HG03378 (cell line): ENCODE measurements around the gene CCDC117.
"Not testable (repeated sequence)": the region's sequence is repeated elsewhere in the genome, so short reads cannot be mapped to it uniquely, and the experiment has no call there.

Experiments used
- ATAC-seq: cut with Tn5 transposase; IDR thresholded peaks from one replicate; pipeline ENCODE4 v1.9.1; 2021; ENCODE audit warnings: mild to moderate bottlenecking, moderate library complexity; ENCODE audit not compliant: unreplicated experiment

Gene CCDC117

DNA sequence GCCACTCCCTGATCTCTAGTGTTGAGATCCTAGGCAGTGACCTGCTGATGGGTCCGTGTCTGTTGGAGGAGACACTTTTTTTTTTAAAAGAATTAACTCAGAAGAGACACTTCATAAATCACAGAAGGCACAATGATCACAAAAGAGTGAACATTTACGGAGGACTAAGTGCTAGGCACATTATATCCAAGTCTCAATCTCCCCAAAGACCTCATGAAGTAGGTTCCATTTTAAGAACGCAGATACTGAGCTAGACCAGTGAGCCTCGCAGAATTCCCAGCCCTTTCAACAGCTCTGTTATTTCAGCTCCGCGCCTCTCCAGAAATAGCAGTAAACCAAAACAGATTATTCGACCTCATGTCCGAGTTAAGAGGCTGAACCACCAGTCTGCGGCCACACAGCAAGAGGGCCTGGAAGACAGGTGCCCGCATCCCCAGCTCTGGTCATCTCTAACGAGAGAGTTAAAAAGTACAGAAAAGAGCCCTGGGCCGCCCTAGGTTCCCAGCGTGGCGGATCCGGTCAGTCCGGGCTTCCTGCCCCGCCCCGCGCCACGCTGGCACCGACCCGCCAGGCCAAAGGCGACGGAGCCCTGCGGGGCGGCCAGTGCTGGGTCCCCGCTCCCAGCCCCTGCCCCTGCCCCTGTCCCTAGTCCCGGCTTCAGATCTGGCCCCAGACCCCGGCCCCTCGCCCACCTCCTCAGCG, 27.3 kb downstream of the CCDC117 start:
- peak; percentile 4 for ATAC-seq

GRCh38 chr22:28800308-28801041, 28.0 kb downstream of the CCDC117 start, which contains the start of gene XBP1:
TSS of gene XBP1 (minus strand) at chr22:28800569.
- peak; percentile 40 for ATAC-seq

DNA sequence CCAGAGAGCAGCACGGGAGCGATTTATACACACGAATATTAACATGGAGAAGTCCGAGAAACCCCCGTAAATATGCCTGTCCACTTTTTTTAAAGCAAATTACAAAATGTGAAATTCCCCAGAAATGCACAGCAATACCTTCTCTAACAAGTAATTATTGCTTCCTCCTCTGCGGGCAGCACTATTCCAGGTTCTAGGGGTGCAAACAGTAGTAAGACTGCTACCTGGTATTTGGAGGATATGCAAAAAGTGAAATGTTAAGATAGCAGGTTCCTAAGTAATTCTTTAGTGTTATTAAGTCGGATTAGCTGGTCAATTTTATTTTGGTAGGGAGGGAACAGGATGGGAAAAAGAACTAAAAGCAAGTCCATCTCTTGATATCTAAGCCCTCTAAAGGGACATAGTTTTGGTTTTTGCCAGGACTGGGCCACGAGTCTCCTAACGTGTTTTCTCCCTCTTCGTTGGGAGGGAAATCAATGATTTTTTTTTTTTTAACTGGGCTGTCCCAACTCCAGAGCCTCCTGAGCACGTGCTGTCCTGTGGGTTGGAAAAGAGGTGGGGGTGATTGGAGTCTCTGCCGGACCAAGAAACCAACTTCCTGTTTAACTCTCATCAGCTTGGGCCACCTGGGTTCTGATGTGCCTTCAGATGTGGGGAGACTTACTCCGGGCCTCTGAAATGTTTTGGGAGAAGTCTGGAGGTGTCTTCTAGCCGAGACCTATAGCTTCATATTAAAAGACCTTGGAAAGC, 29.5 kb downstream of the CCDC117 start:
- ATAC-seq, result no peak

GRCh38 chr22:28802595-28803123, 30.2 kb downstream of the CCDC117 start:
- no peak for ATAC-seq

- ATAC-seq, result not testable (repeated sequence)
Observed at GRCh38 chr22:28805426-28805825, 32.9 kb downstream of the CCDC117 start.

- no peak for ATAC-seq
Observed at GRCh38 chr22:28808716-28809355, 36.3 kb downstream of the CCDC117 start.

DNA sequence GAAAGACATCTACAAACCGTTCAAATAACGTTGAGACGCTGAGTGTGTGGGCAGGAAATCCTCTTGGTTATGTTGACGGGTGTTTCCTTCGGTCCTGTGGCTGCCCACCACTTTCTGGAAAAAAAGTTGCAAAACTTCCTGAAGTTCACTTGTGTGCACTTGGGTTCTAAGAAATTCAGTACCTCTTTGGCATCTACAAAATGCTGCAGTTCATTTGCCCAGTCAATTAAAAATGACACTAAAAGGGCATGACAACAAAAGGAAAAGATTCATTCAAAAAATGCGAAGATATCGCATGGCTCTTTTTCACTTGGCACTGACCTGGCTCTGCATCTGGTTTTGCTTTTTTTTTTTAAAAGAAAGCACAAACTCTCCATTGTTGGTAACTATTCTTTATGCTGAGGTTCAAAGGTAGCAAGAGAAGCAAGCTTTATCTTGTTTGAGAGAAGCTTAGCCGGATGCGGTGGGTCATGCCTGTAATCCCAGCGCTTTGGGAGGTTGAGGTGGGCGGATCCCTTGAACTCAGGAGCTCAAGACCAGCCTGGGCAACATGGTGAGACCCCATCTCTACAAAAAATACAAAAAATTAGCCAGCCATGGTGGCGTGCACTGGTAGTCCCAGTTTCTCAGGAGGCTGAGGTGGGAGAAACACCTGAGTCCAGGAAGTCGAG, 38.5 kb downstream of the CCDC117 start:
- ATAC-seq, result no peak

- ATAC-seq, result no peak
Observed at GRCh38 chr22:28812516-28812915, 40.0 kb downstream of the CCDC117 start.

GRCh38 chr22:28813772-28814518, 41.5 kb downstream of the CCDC117 start:
- no peak for ATAC-seq

- ATAC-seq, result no peak
Observed at GRCh38 chr22:28815111-28815510, 42.6 kb downstream of the CCDC117 start.

GRCh38 chr22:28815729-28816128, 43.2 kb downstream of the CCDC117 start:
- no peak for ATAC-seq

DNA sequence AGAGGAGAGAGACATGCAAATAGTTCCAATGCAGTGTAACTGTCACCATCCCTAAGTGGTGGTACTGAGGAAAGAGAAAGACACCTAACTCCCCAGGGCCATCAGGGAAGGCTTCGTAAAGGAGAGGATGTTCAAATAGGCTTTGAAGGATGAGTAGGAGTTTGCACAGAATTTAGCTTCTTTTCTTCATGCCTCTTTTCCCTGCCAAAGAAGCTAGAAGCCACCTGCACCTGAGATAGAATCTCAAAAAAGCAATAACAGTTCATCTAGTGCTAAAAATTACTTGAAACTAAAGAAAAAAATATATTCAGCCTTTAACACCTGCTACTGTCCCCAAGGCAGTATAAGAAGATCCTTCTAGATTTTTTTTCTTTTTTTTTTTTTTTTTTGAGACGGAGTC, 44.6 kb downstream of the CCDC117 start:
- ATAC-seq, result no peak

DNA sequence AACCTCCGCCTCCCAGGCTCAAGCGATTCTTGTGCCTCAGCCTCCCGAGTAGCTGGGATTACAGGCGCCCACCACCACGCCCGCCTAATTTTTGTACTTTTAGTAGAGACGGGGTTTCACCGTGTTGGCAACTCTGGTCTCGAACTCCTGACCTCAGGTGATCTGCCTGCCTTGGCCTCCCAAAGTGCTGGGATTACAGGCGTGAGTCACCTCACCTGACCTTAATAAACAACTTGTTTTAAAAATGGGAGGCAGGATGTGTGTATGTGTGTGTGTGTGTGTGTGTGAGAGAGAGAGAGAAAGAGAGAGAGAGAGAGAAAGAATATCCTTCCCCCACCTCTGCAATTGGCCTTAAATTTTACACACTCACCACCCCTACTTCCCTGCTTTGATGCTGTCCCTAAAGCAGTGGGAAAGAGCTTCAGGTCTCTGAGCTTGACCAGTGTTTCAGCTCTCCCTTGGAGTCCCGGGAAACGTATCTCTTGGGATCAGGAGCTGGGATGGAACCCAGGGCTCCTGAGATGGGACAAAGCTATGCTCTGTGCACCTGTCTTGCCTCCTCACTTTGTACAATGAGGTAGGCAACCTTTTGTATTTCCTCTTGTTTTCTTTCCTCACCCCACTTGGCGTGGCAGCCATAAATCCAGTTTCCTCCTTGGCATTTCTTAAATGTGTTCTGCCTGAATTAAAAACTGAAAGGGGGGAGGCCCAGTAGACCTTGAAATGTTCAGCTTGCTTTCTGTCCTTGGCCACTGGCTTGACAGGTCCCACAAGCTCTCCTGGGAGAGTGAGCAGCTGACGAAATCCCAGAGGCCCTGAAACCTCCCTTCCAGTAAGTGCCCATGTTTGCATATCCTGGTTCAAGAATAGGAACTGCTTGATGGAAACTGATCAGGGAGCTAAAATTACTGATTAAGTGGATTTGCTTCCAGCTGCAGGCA, 45.7 kb downstream of the CCDC117 start:
- ATAC-seq, result no peak

DNA sequence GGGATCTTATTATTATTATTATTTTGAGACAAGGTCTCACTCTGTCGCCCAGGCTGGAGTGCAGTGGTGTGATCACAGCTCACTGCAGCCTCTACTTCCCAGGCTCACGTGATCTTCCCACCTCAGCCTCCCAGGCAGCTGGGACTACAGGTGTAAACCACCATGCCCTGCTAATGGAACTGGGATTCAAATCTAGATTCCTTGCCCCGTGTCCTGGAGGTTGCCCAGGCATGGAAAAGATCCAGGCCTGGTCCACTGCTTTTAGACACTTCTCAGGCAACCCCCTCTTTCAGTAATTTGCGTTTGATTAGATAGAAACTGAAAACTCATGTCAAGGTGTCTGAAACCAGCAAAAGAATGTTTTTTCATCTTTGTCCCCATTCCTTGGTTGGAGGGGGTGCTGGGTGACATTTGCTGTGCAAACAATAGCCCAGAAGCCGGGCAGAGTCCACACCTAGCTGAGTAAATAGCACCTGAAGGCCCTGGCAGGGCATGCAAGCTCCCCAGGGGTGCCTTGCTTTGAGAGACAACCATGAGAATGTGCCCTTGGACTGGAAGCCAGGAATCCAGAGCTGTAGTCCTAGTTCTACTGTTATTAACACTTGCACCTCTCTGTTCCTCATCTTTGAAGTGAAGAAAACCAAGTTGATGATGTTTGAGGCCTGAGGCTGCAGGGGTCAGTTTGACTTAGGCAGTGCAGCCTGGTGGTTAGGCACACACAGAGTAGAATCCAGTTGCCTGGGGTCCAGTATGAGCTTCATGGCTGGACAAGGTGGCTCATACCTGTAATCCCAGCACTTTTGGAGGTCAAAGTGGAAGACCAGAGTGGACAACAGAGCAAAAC, 47.0 kb downstream of the CCDC117 start:
- ATAC-seq, result no peak

GRCh38 chr22:28820885-28821284, 48.4 kb downstream of the CCDC117 start:
- no peak for ATAC-seq

GRCh38 chr22:28821452-28821851, 49.0 kb downstream of the CCDC117 start:
- no peak for ATAC-seq

DNA sequence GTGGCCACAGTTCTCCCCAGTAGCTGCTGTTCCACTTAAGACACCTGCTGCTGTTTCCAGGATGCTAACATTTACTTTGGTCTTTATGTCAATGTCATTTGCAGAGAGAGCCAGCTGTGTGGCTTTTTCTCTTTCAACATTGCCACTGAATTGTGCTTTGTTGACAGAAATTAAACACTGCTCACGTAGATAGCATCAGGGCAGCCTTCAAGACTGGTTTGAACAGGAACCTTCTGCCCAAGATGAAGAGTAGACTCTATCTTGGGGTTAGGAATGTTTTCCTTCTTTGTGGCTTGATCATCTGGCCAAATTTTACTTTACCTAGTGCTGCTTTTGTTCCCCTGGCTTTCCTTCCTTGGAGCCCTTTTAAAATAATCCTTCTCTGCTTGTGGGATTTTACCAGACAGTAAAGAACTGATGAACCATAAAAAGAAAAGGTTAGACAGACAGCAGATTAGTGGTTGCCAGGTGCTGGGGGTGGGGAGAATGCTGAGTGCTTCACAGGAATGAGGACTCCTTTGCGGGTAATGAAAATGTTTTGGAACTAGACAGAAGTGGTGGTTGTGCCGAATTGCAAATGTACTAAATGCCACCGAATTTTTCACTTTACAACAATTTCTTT, 50.5 kb downstream of the CCDC117 start:
- no peak for ATAC-seq
